Natural killer cell (primary cell): ENCODE data around the gene SLC6A12. TPM values are rescaled to one million over a fixed set of nuclear protein-coding genes. Genes with fewer than 3 reads are reported as not detected.

Experiments used
- ATAC-seq, 3 donors: fragments of 150-1000 bp in 2 of 3; fragments of 200-7000 bp in 1 of 3; cut with Tn5 transposase; 1 replicate in 1 of 3; 2 replicates in 2 of 3; pipeline ENCODE4 v1.10.0; 2021; ENCODE audit warnings: mild to moderate bottlenecking in 2 of 3, moderate library complexity in 2 of 3
- DNase-seq, 2 donors: peaks; one replicate each; pipeline versions ENCODE4 v3.0.0 to v3.0.0-alpha.2; 2013 to 2021; ENCODE audit warnings: mixed read lengths in 1 of 2
- H3K27ac ChIP-seq: one replicate; pipeline ENCODE4 v1.5.1; 2013; ENCODE audit warnings: mild to moderate bottlenecking, low read length
- H3K27me3 ChIP-seq: one replicate; pipeline ENCODE4 v1.6.1; 2013; ENCODE audit warnings: low read length; ENCODE audit not compliant: control insufficient read depth, insufficient read depth
- H3K36me3 ChIP-seq: one replicate; pipeline ENCODE4 v1.6.1; 2013; ENCODE audit warnings: low read length; ENCODE audit not compliant: control insufficient read depth, insufficient read depth
- H3K4me1 ChIP-seq: one replicate; pipeline ENCODE4 v1.6.1; 2013; ENCODE audit warnings: low read length; ENCODE audit not compliant: control insufficient read depth, insufficient read depth
- H3K4me3 ChIP-seq: one replicate; pipeline ENCODE4 v1.5.1; 2013; ENCODE audit warnings: low read length
- H3K9me3 ChIP-seq: one replicate; pipeline ENCODE4 v1.6.1; 2013; ENCODE audit warnings: low read length; ENCODE audit not compliant: control insufficient read depth, insufficient read depth
- H3K27ac Mint-ChIP-seq, 2 donors: one replicate each; pipeline ENCODE4 v1.8.0; 2022; ENCODE audit warnings: mild to moderate bottlenecking in 2 of 2, mixed read lengths in 2 of 2, moderate library complexity in 1 of 2
- H3K27me3 Mint-ChIP-seq, 2 donors: one replicate each; pipeline ENCODE4 v1.8.0; 2022; ENCODE audit warnings: low read depth in 2 of 2, mixed read lengths in 2 of 2
- H3K36me3 Mint-ChIP-seq: one replicate; pipeline ENCODE4 v1.8.0; 2022; ENCODE audit warnings: mixed read lengths
- H3K4me1 Mint-ChIP-seq, 2 donors: one replicate each; pipeline ENCODE4 v1.8.0; 2022; ENCODE audit warnings: mixed read lengths in 2 of 2
- H3K4me3 Mint-ChIP-seq: one replicate; pipeline ENCODE4 v1.8.0; 2022; ENCODE audit warnings: mild to moderate bottlenecking, moderate library complexity, mixed read lengths
- H3K9me3 Mint-ChIP-seq, 2 donors: one replicate each; pipeline ENCODE4 v1.8.0; 2022; ENCODE audit warnings: mixed read lengths in 2 of 2
- WGBS: methylation state at CpG from one replicate; pipeline ENCODE4 v1.1.7; 2013; ENCODE audit warnings: missing lambda C conversion rate; ENCODE audit not compliant: insufficient coverage; 5-methylcytosine and 5-hydroxymethylcytosine counted together
- intact Hi-C: fragments of 100-400 bp; cut with micrococcal nuclease; formaldehyde crosslinking; loops from one replicate; pipeline ENCODE4 v1.14.2; 2022
- total RNA-seq, 4 donors: library from RNA; stranded (reverse); fragments of 120-200 nt in 1 of 4; gene quantifications; one replicate each; pipeline versions ENCODE4 v1.2.3 to v1.2.4, GENCODE V29; 2013 to 2022
- TF ChIP-seq, protein P1 (sequence below): fragments of 200-600 bp; IDR thresholded peaks from one replicate; pipeline ENCODE4 v1.8.0; 2022; ENCODE audit warnings: antibody characterized with exemption

The SLC6A12 gene
- total RNA-seq, 3 donors from 2014 or later (not counting 1 experiment from before 2014, with no cell fraction given), result 0.54 to 0.70 TPM; not detected in 1

DNA sequence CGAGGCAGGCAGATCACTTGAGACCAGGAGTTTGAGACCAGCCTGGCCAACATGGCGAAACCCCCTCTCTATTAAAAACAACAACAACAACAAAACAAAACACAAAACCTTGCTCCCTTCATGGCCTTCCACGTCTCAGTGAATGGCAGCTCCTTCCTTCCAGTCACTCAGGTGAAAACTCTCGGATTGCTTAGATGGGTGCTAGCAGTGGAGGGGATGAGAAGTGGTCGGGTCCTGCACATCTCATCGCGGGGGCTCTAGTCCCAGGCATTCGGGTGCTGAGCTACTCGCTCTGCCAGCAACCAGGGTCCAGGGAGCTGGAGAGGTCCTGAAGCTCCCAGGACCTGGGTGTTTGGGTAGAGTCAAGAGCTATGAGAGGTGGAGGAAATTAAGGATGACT is 41.0 kb upstream of the SLC6A12 start:
- TF ChIP-seq, protein P1, sequence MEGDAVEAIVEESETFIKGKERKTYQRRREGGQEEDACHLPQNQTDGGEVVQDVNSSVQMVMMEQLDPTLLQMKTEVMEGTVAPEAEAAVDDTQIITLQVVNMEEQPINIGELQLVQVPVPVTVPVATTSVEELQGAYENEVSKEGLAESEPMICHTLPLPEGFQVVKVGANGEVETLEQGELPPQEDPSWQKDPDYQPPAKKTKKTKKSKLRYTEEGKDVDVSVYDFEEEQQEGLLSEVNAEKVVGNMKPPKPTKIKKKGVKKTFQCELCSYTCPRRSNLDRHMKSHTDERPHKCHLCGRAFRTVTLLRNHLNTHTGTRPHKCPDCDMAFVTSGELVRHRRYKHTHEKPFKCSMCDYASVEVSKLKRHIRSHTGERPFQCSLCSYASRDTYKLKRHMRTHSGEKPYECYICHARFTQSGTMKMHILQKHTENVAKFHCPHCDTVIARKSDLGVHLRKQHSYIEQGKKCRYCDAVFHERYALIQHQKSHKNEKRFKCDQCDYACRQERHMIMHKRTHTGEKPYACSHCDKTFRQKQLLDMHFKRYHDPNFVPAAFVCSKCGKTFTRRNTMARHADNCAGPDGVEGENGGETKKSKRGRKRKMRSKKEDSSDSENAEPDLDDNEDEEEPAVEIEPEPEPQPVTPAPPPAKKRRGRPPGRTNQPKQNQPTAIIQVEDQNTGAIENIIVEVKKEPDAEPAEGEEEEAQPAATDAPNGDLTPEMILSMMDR, result no peak
- peaks cover 1% of the 10 kb centered on the region for H3K27me3 ChIP-seq
- H3K4me3 Mint-ChIP-seq, result no peak overlapping the region
- WGBS, result 77% methylated on average over 9 of the region's 9 CpGs
- H3K36me3 ChIP-seq, result no peaks in the 10 kb centered on the region
- no peaks in the 10 kb centered on the region for H3K36me3 Mint-ChIP-seq
- H3K4me1 Mint-ChIP-seq, result no peaks in the 10 kb centered on the region
- peaks cover 29 to 31% of the 10 kb centered on the region in 2 donors for H3K27me3 Mint-ChIP-seq
- ATAC-seq (no peak), DNase-seq (no peak)
- intact Hi-C loops, result no loop called here
- H3K27ac ChIP-seq, result no peak overlapping the region
- no peaks in the 10 kb centered on the region for H3K4me1 ChIP-seq
- H3K9me3 ChIP-seq, result no peaks in the 10 kb centered on the region
- H3K27ac Mint-ChIP-seq, result no peak overlapping the region
- no peaks in the 10 kb centered on the region for H3K9me3 Mint-ChIP-seq
- no peak overlapping the region for H3K4me3 ChIP-seq

DNA sequence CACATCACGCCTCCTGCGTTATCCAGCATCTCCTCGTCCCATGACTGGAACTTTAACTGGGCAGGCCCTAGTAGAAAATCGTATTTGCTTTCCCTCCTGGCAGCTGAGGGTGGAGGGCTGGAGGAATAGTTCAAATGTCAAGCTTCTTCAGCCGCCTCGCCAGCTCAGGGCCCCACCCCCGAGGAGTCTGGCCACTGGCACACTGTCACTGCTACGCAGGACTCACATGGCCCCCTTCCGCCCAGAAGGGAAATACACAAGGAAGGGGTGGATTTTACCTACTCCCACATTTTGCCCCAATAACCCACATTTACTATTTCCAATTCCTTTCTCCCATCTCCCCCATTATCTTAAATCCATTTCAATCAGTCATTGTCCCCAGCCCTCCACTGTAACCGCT is 40.1 kb upstream of the SLC6A12 start:
- H3K27me3 Mint-ChIP-seq, result peaks cover 29 to 30% of the 10 kb centered on the region in 2 donors
- no peak for DNase-seq
- no peak overlapping the region for H3K4me3 Mint-ChIP-seq
- no peaks in the 10 kb centered on the region for H3K36me3 Mint-ChIP-seq
- 88% methylated on average over 10 of the region's 10 CpGs for WGBS
- Histone ChIP-seq H3K27me3 (no peaks in the 10 kb centered on the region), H3K36me3 (no peaks in the 10 kb centered on the region), H3K9me3 (no peaks in the 10 kb centered on the region), H3K27ac (no peak overlapping the region), H3K4me3 (no peak overlapping the region), H3K4me1 (no peaks in the 10 kb centered on the region)
- no peaks in the 10 kb centered on the region for H3K4me1 Mint-ChIP-seq
- intact Hi-C loops, result no loop called here
- no peak for ATAC-seq
- H3K27ac Mint-ChIP-seq, result no peak overlapping the region
- peaks cover 0 to under 1% of the 10 kb centered on the region in 2 donors for H3K9me3 Mint-ChIP-seq
- TF ChIP-seq, protein P1, result no peak

DNA sequence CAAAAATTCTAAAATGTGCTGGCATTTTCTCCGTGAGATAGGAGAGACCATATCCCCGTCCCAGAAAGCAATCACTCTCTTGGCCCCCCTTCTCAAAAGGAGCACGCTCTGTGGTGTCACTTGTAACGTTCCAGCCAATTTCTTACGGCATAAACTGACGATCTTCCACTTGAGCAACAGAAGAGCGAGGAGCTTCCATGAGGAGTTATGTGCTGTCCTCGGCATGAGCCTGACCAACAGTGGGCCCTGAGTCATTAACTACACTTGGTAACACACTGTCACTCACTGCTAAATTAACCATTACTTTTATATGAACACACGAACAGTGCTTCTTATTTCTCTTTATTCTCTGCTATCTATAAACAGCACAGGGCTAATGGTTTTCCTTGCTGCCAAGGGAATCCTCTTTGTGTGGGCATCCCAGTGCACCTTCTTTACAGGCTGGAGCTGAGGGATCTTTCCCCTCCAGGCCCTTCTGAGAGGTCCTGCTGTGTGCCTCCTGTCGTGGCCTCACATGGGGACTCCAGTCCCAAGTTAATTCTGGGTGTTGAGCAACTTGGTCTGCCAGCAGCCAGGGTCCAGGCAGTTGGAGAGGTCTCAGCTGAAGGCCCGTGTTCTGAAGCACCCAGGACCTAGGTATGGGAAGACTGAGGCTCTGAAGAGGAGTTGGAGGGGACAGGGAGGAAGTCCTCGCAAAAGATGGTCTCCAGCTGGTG is 39.3 kb upstream of the SLC6A12 start:
- H3K27me3 ChIP-seq, result no peaks in the 10 kb centered on the region
- H3K36me3 ChIP-seq, result no peaks in the 10 kb centered on the region
- intact Hi-C loops, result no loop called here
- no peaks in the 10 kb centered on the region for H3K9me3 ChIP-seq
- 83% methylated on average over 12 of the region's 12 CpGs for WGBS
- no peak overlapping the region for H3K4me3 Mint-ChIP-seq
- ATAC-seq, result no peak
- no peak overlapping the region for H3K27ac Mint-ChIP-seq
- no peaks in the 10 kb centered on the region for H3K36me3 Mint-ChIP-seq
- H3K9me3 Mint-ChIP-seq, result peaks cover 0 to 2% of the 10 kb centered on the region in 2 donors
- H3K27me3 Mint-ChIP-seq, result peaks cover 27% of the 10 kb centered on the region in 2 donors
- no peaks in the 10 kb centered on the region for H3K4me1 ChIP-seq
- H3K4me1 Mint-ChIP-seq, result no peaks in the 10 kb centered on the region
- no peak for DNase-seq
- no peak overlapping the region for H3K4me3 ChIP-seq
- no peak overlapping the region for H3K27ac ChIP-seq
- TF ChIP-seq, protein P1, result no peak

DNA sequence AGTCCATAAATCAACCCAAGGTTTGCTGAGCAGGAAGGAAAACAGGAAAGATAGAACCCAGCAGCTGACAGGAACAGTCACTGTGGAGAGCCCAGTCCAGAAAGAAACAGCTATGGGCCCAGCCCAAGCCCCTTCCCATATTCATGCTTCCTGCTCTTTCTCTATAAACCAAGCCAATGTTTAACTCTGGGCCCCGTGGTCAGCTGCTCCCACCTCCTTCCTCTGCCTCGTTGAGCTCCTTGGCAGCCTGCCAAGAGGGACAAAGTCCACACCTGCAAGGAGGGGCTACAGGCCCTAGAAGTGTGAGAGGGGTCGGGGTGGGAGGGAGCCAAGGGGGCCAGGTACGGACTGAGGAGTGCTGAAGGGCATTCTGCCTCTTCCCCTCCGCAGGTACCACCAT is 38.7 kb upstream of the SLC6A12 start:
- peaks cover 2 to 8% of the 10 kb centered on the region in 2 donors for H3K9me3 Mint-ChIP-seq
- no peaks in the 10 kb centered on the region for H3K4me1 Mint-ChIP-seq
- H3K4me3 Mint-ChIP-seq, result no peak overlapping the region
- H3K36me3 ChIP-seq, result no peaks in the 10 kb centered on the region
- TF ChIP-seq, protein P1, result no peak
- no peaks in the 10 kb centered on the region for H3K4me1 ChIP-seq
- no peak for ATAC-seq
- no peak overlapping the region for H3K27ac Mint-ChIP-seq
- H3K4me3 ChIP-seq, result no peak overlapping the region
- no peak overlapping the region for H3K27ac ChIP-seq
- WGBS, result 38% methylated on average over 4 of the region's 5 CpGs
- no peak for DNase-seq
- H3K36me3 Mint-ChIP-seq, result no peaks in the 10 kb centered on the region
- H3K9me3 ChIP-seq, result no peaks in the 10 kb centered on the region
- H3K27me3 Mint-ChIP-seq, result peaks cover 21 to 25% of the 10 kb centered on the region in 2 donors
- no peaks in the 10 kb centered on the region for H3K27me3 ChIP-seq
- intact Hi-C loops, result no loop called here
